ENCODE data around the gene DOK7.

The DOK7 gene

GRCh38 chr4:3462790-3463415, at the start of gene DOK7:
TSS of gene DOK7 (plus strand) at chr4:3463306. CDS start at chr4:3463376, 70 bp downstream.
- DNase-seq: no peak

GRCh38 chr4:3413675-3414420, 49.3 kb upstream of the DOK7 start:
- DNase-seq: no peak

GRCh38 chr4:3414421-3415279, 48.5 kb upstream of the DOK7 start:
- DNase-seq: peak; percentile 21

GRCh38 chr4:3415471-3416141, 47.5 kb upstream of the DOK7 start:
- no peak for DNase-seq

- DNase-seq: peak; percentile 27
These were observed 46.8 kb upstream of the DOK7 start for GRCh38 chr4:3416270-3416669.

GRCh38 chr4:3416821-3417221, 46.3 kb upstream of the DOK7 start:
- no peak for DNase-seq

- DNase-seq: no peak
These were observed 45.7 kb upstream of the DOK7 start for GRCh38 chr4:3417448-3417847.

GRCh38 chr4:3418029-3418762, 44.9 kb upstream of the DOK7 start:
- DNase-seq: peak; percentile 36

- no peak for DNase-seq
These were observed 43.1 kb upstream of the DOK7 start for GRCh38 chr4:3419836-3420605.

- no peak for DNase-seq
These were observed 42.5 kb upstream of the DOK7 start for GRCh38 chr4:3420606-3420955.

GRCh38 chr4:3420956-3421355, 42.1 kb upstream of the DOK7 start:
- DNase-seq: no peak

GRCh38 chr4:3421470-3421869, 41.6 kb upstream of the DOK7 start:
- DNase-seq: no peak

GRCh38 chr4:3422241-3422801, 40.8 kb upstream of the DOK7 start:
- no peak for DNase-seq

- no peak for DNase-seq
These were observed 40.3 kb upstream of the DOK7 start for GRCh38 chr4:3422808-3423297.

- no peak for DNase-seq
These were observed 39.7 kb upstream of the DOK7 start for GRCh38 chr4:3423406-3423805.

GRCh38 chr4:3423952-3424351, 39.2 kb upstream of the DOK7 start:
- peak; percentile 45 for DNase-seq

- no peak for DNase-seq
These were observed 38.5 kb upstream of the DOK7 start for GRCh38 chr4:3424522-3425095.

- DNase-seq: no peak
These were observed 36.5 kb upstream of the DOK7 start for GRCh38 chr4:3426465-3427133.

- no peak for DNase-seq
These were observed 36.0 kb upstream of the DOK7 start for GRCh38 chr4:3427134-3427476.

- DNase-seq: no peak
These were observed 35.2 kb upstream of the DOK7 start for GRCh38 chr4:3427706-3428446.

Data from DMS79 (cell line).